NCI-H524 (cell line): Measurements from ENCODE around the gene SLAMF9.

Experiments used
- DNase-seq, 2 experiments: peaks; one replicate each; lab custom pipeline; 2025; lab: John Stamatoyannopoulos, UW

SLAMF9 gene

GRCh38 chr1:159946242-159947187 is 7.5 kb downstream of the SLAMF9 start:
- no peak for DNase-seq

GRCh38 chr1:159945483-159946241 is 8.4 kb downstream of the SLAMF9 start, which contains the start of gene IGSF9:
Gene IGSF9, minus strand, starts transcription at chr1:159945613. Its CDS starts 2,159 bp downstream, at chr1:159943454.
- peak; percentile 83 to 92 for DNase-seq

- DNase-seq, result peak in 1 of 2 experiments; percentile 34
Measured at GRCh38 chr1:159944623-159945455, 9.2 kb downstream of the SLAMF9 start.

GRCh38 chr1:159943908-159944622 is 10.0 kb downstream of the SLAMF9 start:
- no peak for DNase-seq

- no peak for DNase-seq
Measured at GRCh38 chr1:159943278-159943640, 10.8 kb downstream of the SLAMF9 start.

- DNase-seq, result no peak
Measured at GRCh38 chr1:159942632-159943277, 11.3 kb downstream of the SLAMF9 start.

GRCh38 chr1:159941591-159942560 is 12.2 kb downstream of the SLAMF9 start:
- peak in 1 of 2 experiments; percentile 39 for DNase-seq

GRCh38 chr1:159941141-159941540 is 12.9 kb downstream of the SLAMF9 start:
- DNase-seq, result no peak

GRCh38 chr1:159940006-159940620 is 13.9 kb downstream of the SLAMF9 start:
- DNase-seq, result no peak

- DNase-seq, result no peak
Measured at GRCh38 chr1:159939678-159940002, 14.4 kb downstream of the SLAMF9 start.

GRCh38 chr1:159938905-159939677 is 14.9 kb downstream of the SLAMF9 start:
- no peak for DNase-seq

GRCh38 chr1:159938211-159938852 is 15.7 kb downstream of the SLAMF9 start:
- no peak for DNase-seq

- DNase-seq, result no peak
Measured at GRCh38 chr1:159937054-159937750, 16.8 kb downstream of the SLAMF9 start.

GRCh38 chr1:159936273-159936904 is 17.6 kb downstream of the SLAMF9 start:
- peak in 1 of 2 experiments; percentile 41 for DNase-seq

- no peak for DNase-seq
Measured at GRCh38 chr1:159935719-159936272, 18.2 kb downstream of the SLAMF9 start.

GRCh38 chr1:159935305-159935704 is 18.7 kb downstream of the SLAMF9 start:
- no peak for DNase-seq
